HepG2 (cell line): ENCODE measurements around the gene SLC2A6. TPM values are rescaled to one million over a fixed set of nuclear protein-coding genes. Genes with fewer than 3 reads are reported as not detected.

Source experiments
- CEBPZ ChIP-seq: IDR thresholded peaks from 2 replicates; pipeline ENCODE4 v1.6.1; 2012; ENCODE audit warnings: low read length, improper control_type of control experiment
- CENPBD1 ChIP-seq: sonication (generic); formaldehyde crosslinking; IDR thresholded peaks from 2 replicates; pipeline ENCODE4 v1.8.0; 2022; ENCODE audit warnings: missing genetic modification reagents, low read depth, mild to moderate bottlenecking, borderline replicate concordance
- KIAA2018 ChIP-seq: sonication (generic); formaldehyde crosslinking; IDR thresholded peaks from 2 replicates; pipeline ENCODE4 v1.5.0; 2020; ENCODE audit warnings: mild to moderate bottlenecking, missing genetic modification reagents, borderline replicate concordance
- NRL ChIP-seq: sonication (generic); formaldehyde crosslinking; IDR thresholded peaks from 2 replicates; pipeline ENCODE4 v1.5.0; 2020; ENCODE audit warnings: missing genetic modification reagents, mild to moderate bottlenecking, moderate library complexity, borderline replicate concordance
- PATZ1 ChIP-seq: sonication (generic); formaldehyde crosslinking; IDR thresholded peaks from 2 replicates; pipeline ENCODE4 v1.4.0; 2020; ENCODE audit warnings: missing genetic modification reagents
- REXO4 ChIP-seq: sonication (generic); formaldehyde crosslinking; IDR thresholded peaks from 2 replicates; pipeline ENCODE4 v1.8.0; 2022; ENCODE audit warnings: missing genetic modification reagents, mild to moderate bottlenecking, borderline replicate concordance
- RFX3 ChIP-seq: IDR thresholded peaks from 2 replicates; pipeline ENCODE4 v1.6.1; 2016; ENCODE audit warnings: missing biosample characterization, missing genetic modification reagents
- SRSF9 ChIP-seq: fragments of 200-400 bp; formaldehyde crosslinking; IDR thresholded peaks from 2 replicates; pipeline ENCODE4 v1.6.1; 2018; ENCODE audit warnings: borderline replicate concordance, mild to moderate bottlenecking, low read depth, low read length; ENCODE audit not compliant: insufficient read depth, poor library complexity, severe bottlenecking
- TFDP2 ChIP-seq: sonication (generic); formaldehyde crosslinking; IDR thresholded peaks from 2 replicates; pipeline ENCODE4 v1.4.0; 2020; ENCODE audit warnings: missing genetic modification reagents
- ZNF274 ChIP-seq: sonication (generic); formaldehyde crosslinking; IDR thresholded peaks from 2 replicates; pipeline ENCODE4 v1.5.1; 2020; ENCODE audit warnings: mild to moderate bottlenecking, missing genetic modification reagents
- ZNF605 ChIP-seq: sonication (generic); formaldehyde crosslinking; IDR thresholded peaks from 2 replicates; pipeline ENCODE4 v1.8.0; 2022; ENCODE audit warnings: mild to moderate bottlenecking, missing genetic modification reagents
- ZNF772 ChIP-seq: sonication (generic); formaldehyde crosslinking; IDR thresholded peaks from 2 replicates; pipeline ENCODE4 v1.5.0; 2020; ENCODE audit warnings: mild to moderate bottlenecking, missing genetic modification reagents
- polyA plus RNA-seq, 8 experiments: library from polyadenylated mRNA; depleted of rRNA in 3 of 8; stranded (reverse) in 7 of 8; unstranded in 1 of 8; fragments of >200 nt; fragmentation: Illumina TruSeq in 4 of 8; extraction: Trizol in 4 of 8; gene quantifications; 2 replicates each; pipeline versions ENCODE4 v1.2.1 to v1.2.3, GENCODE V29; 2011 to 2016; ENCODE audit warnings: low read depth in 4 of 8, missing spikeins in 1 of 8, mixed read lengths in 1 of 8; ENCODE audit not compliant: insufficient read depth in 1 of 8
- total RNA-seq, 5 experiments: library from RNA; depleted of rRNA; stranded (reverse); fragments of >200 nt; fragmentation: Illumina TruSeq; extraction: Trizol; gene quantifications; 2 replicates each; pipeline ENCODE4 v1.2.3, GENCODE V29; 2016; ENCODE audit warnings: low read depth in 1 of 5

Gene SLC2A6
- total and polyA plus RNA-seq, 2 of the 13 experiments (the other 11 are each of a cell fraction or from before 2014, with no cell fraction given), result 4.1 to 15.0 TPM

- TF ChIP-seq PATZ1 (CRISPR knock-in tag) (peak; percentile 23; the same call in 1 of the 2 replicates), REXO4 (no peak), CEBPZ (no peak), SRSF9 (no peak), ZNF772 (CRISPR knock-in tag) (0 out of 2 replicates have a peak, but pooled peaks have one; percentile 16), TFDP2 (CRISPR knock-in tag) (0 out of 2 replicates have a peak, but pooled peaks have one; percentile 20), ZNF605 (no peak), ZNF274 (CRISPR knock-in tag) (0 out of 2 replicates have a peak, but pooled peaks have one; percentile 24), NRL (CRISPR knock-in tag) (no peak), RFX3 (CRISPR knock-in tag) (no peak), KIAA2018 (CRISPR knock-in tag) (no peak), CENPBD1 (CRISPR knock-in tag) (no peak)
Observed at GRCh38 chr9:133427658-133428348, 51.1 kb downstream of the SLC2A6 start (continued).
